Mesothelial cell of epicardium (in vitro differentiated cells): ENCODE results near the gene DUSP7. TPM values are rescaled to one million over a fixed set of nuclear protein-coding genes. Genes with fewer than 3 reads are reported as not detected.
A peak's percentile ranks its signal among the peaks of the same experiment; 100 is the strongest.

ENCODE experiments used
- DNase-seq, 2 experiments: peaks; one replicate each; pipeline ENCODE4 v3.0.0; 2021; ENCODE audit warnings: low spot score in 2 of 2; ENCODE audit not compliant: unreplicated experiment in 2 of 2
- H3K27ac Mint-ChIP-seq: 2 replicates; pipeline ENCODE4 v1.8.0; 2021; ENCODE audit warnings: mixed read lengths
- H3K27me3 Mint-ChIP-seq: 2 replicates; pipeline ENCODE4 v1.8.0; 2021; ENCODE audit warnings: low read depth, mixed read lengths
- H3K36me3 Mint-ChIP-seq: 2 replicates; pipeline ENCODE4 v1.8.0; 2021; ENCODE audit warnings: mixed read lengths
- H3K4me1 Mint-ChIP-seq: 2 replicates; pipeline ENCODE4 v1.8.0; 2021; ENCODE audit warnings: mixed read lengths
- H3K4me3 Mint-ChIP-seq: 2 replicates; pipeline ENCODE4 v1.8.0; 2021; ENCODE audit warnings: mild to moderate bottlenecking, moderate library complexity, mixed read lengths
- H3K9me3 Mint-ChIP-seq: 2 replicates; pipeline ENCODE4 v1.8.0; 2021; ENCODE audit warnings: mixed read lengths
- CTCF ChIP-seq: fragments of 200-600 bp; sonication (generic); IDR thresholded peaks from one replicate; pipeline ENCODE4 v1.5.0; 2021; ENCODE audit warnings: antibody characterized with exemption; ENCODE audit not compliant: unreplicated experiment
- total RNA-seq: library from RNA; stranded (reverse); gene quantifications from 3 replicates; pipeline ENCODE4 v1.2.1, GENCODE V29; 2021

Gene DUSP7
- total RNA-seq, 1 donor from 2014 or later: 32.2 TPM

GRCh38 chr3:52087731-52088130 is 31.4 kb upstream of the DUSP7 start:
- TF ChIP-seq CTCF: no peak
- peaks cover 38% of the 10 kb centered on the region for H3K4me1 Mint-ChIP-seq
- H3K4me3 Mint-ChIP-seq: no peak overlapping the region
- no peak for DNase-seq
- peak overlapping the region; percentile 40 for H3K27ac Mint-ChIP-seq
- no peaks in the 10 kb centered on the region for H3K27me3 Mint-ChIP-seq
- no peaks in the 10 kb centered on the region for H3K36me3 Mint-ChIP-seq
- H3K9me3 Mint-ChIP-seq: no peaks in the 10 kb centered on the region

GRCh38 chr3:52086976-52087663 is 30.7 kb upstream of the DUSP7 start:
- Mint-ChIP-seq H3K36me3 (no peaks in the 10 kb centered on the region), H3K27me3 (no peaks in the 10 kb centered on the region), H3K4me1 (peaks cover 38% of the 10 kb centered on the region), H3K9me3 (no peaks in the 10 kb centered on the region), H3K4me3 (no peak overlapping the region), H3K27ac (peak overlapping the region; percentile 40)
- TF ChIP-seq CTCF: no peak
- no peak for DNase-seq

GRCh38 chr3:52086461-52086860 is 30.1 kb upstream of the DUSP7 start:
- Mint-ChIP-seq H3K27me3 (no peaks in the 10 kb centered on the region), H3K4me1 (peaks cover 37% of the 10 kb centered on the region), H3K9me3 (no peaks in the 10 kb centered on the region), H3K27ac (no peak overlapping the region), H3K36me3 (no peaks in the 10 kb centered on the region), H3K4me3 (no peak overlapping the region)
- TF ChIP-seq CTCF: no peak
- no peak for DNase-seq

- no peak for DNase-seq
- no peaks in the 10 kb centered on the region for H3K36me3 Mint-ChIP-seq
- TF ChIP-seq CTCF: no peak
- no peaks in the 10 kb centered on the region for H3K9me3 Mint-ChIP-seq
- no peak overlapping the region for H3K27ac Mint-ChIP-seq
- H3K27me3 Mint-ChIP-seq: no peaks in the 10 kb centered on the region
- H3K4me1 Mint-ChIP-seq: peaks cover 35% of the 10 kb centered on the region
- H3K4me3 Mint-ChIP-seq: no peak overlapping the region
These were observed 29.4 kb upstream of the DUSP7 start for GRCh38 chr3:52085681-52086282.

- H3K4me3 Mint-ChIP-seq: no peak overlapping the region
- peaks cover 31% of the 10 kb centered on the region for H3K4me1 Mint-ChIP-seq
- H3K27me3 Mint-ChIP-seq: no peaks in the 10 kb centered on the region
- no peak for DNase-seq
- no peaks in the 10 kb centered on the region for H3K36me3 Mint-ChIP-seq
- TF ChIP-seq CTCF: no peak
- no peaks in the 10 kb centered on the region for H3K9me3 Mint-ChIP-seq
- H3K27ac Mint-ChIP-seq: peak overlapping the region; percentile 56
These were observed 28.7 kb upstream of the DUSP7 start for GRCh38 chr3:52084954-52085680.
